ENCODE measurements around the gene TRIM50. TPM values are rescaled to one million over a fixed set of nuclear protein-coding genes. Genes with fewer than 3 reads are reported as not detected.
A peak's percentile ranks its signal among the peaks of the same experiment; 100 is the strongest.
"Not testable (repeated sequence)": the region's sequence is repeated elsewhere in the genome, so short reads cannot be mapped to it uniquely, and the experiment has no call there.

The TRIM50 gene
- total and polyA plus RNA-seq, 12 donors = 0.24 to 1.9 (median 0.72) TPM; not detected in 3

GRCh38 chr7:73324081-73324845, 3.6 kb downstream of the TRIM50 start:
- H3K36me3 ChIP-seq (replicated peaks in 1 of 2); H3K9me3 ChIP-seq (replicated peaks in 1 of 3); H3K27me3 ChIP-seq; H3K4me3 ChIP-seq; H3K4me1 ChIP-seq (replicated peaks in 1 of 2); H3K27ac ChIP-seq: not testable (repeated sequence)
- TF ChIP-seq CTCF (IDR thresholded peaks at IDR 0.05) = peak; percentile 21 to 57 (median 47)
- DNase-seq = peak; percentile 49 to 73 (median 62)
- intact Hi-C loops (cut with DNase I) = loop anchor here (5.0 kb wide), 2 partner anchors 123 to 128 kb away; no protein-coding TSS in a partner anchor
- 8 to 13% (median 10%) methylated on average over 9 to 30 of the region's 31 CpGs for WGBS, 4 donors

GRCh38 chr7:73323434-73324080, 4.3 kb downstream of the TRIM50 start:
- intact Hi-C loops (cut with DNase I) = loop anchor here (5.0 kb wide), 2 partner anchors 124 to 129 kb away; no protein-coding TSS in a partner anchor
- H3K4me1 ChIP-seq (replicated peaks in 1 of 2); H3K27ac ChIP-seq; H3K27me3 ChIP-seq; H3K9me3 ChIP-seq (replicated peaks in 1 of 3); H3K36me3 ChIP-seq (replicated peaks in 1 of 2); H3K4me3 ChIP-seq; DNase-seq: not testable (repeated sequence)
- WGBS, 4 donors = 61 to 74% (median 65%) methylated on average over 5 of the region's 5 CpGs

GRCh38 chr7:73320009-73320408, 7.9 kb downstream of the TRIM50 start:
- not testable (repeated sequence) for H3K9me3 ChIP-seq (replicated peaks in 1 of 3); H3K27ac ChIP-seq; H3K4me1 ChIP-seq (replicated peaks in 1 of 2); H3K4me3 ChIP-seq; H3K36me3 ChIP-seq (replicated peaks in 1 of 2); H3K27me3 ChIP-seq
- 76 to 81% (median 78%) methylated on average over 9 of the region's 9 CpGs for WGBS, 4 donors
- DNase-seq = peak in 1 of 7 donors; percentile 27
- intact Hi-C loops (cut with DNase I) = loop anchor here (5.0 kb wide), 2 partner anchors 127 to 132 kb away; no protein-coding TSS in a partner anchor

- H3K27me3 ChIP-seq; H3K4me3 ChIP-seq; H3K36me3 ChIP-seq (replicated peaks in 1 of 2); H3K27ac ChIP-seq; H3K4me1 ChIP-seq (replicated peaks in 1 of 2); intact Hi-C loops (cut with DNase I); H3K9me3 ChIP-seq (replicated peaks in 1 of 3): not testable (repeated sequence)
- peak in 1 of 7 donors; percentile 22 for DNase-seq
- 25 to 83% (median 64%) methylated on average over 1 to 9 of the region's 9 CpGs for WGBS, 4 donors
Observed at GRCh38 chr7:73319541-73319940, 8.3 kb downstream of the TRIM50 start.

GRCh38 chr7:73318656-73319204, 9.2 kb downstream of the TRIM50 start:
- intact Hi-C loops (cut with DNase I); H3K4me3 ChIP-seq; H3K27me3 ChIP-seq; H3K27ac ChIP-seq; H3K9me3 ChIP-seq (replicated peaks in 1 of 3); DNase-seq; H3K36me3 ChIP-seq (replicated peaks in 1 of 2); H3K4me1 ChIP-seq (replicated peaks in 1 of 2): not testable (repeated sequence)
- 40 to 87% (median 84%) methylated on average over 2 to 17 of the region's 18 CpGs for WGBS, 4 donors

GRCh38 chr7:73316521-73316920, 11.4 kb downstream of the TRIM50 start:
- no peak for DNase-seq
- no peak overlapping the region for H3K4me3 ChIP-seq
- intact Hi-C loops (cut with DNase I) = no loop called here
- 84 to 97% (median 87%) methylated on average over 9 of the region's 9 CpGs for WGBS, 4 donors
- no peak for TF ChIP-seq POLR2A (IDR thresholded peaks at IDR 0.05)
- TF ChIP-seq CTCF (IDR thresholded peaks at IDR 0.05) = no peak
- no peaks in the 10 kb centered on the region for H3K4me1 ChIP-seq (replicated peaks in 1 of 2)
- no peaks in the 10 kb centered on the region for H3K36me3 ChIP-seq (replicated peaks in 1 of 2)
- H3K9me3 ChIP-seq (replicated peaks in 1 of 3) = no peaks in the 10 kb centered on the region
- no peaks in the 10 kb centered on the region for H3K27me3 ChIP-seq
- H3K27ac ChIP-seq = no peak overlapping the region
